Cardiac fibroblast (primary cell): ENCODE data around the gene ARMC5.
"Not testable (repeated sequence)": the region's sequence is repeated elsewhere in the genome, so short reads cannot be mapped to it uniquely, and the experiment has no call there.

Source experiments
- DNase-seq, 2 donors: peaks; one replicate each; pipeline versions ENCODE4 v3.0.0 to v3.0.0-alpha.2; 2010; ENCODE audit warnings: low read depth in 2 of 2
- H3K4me3 ChIP-seq, 2 donors: replicated peaks in 1 of 2; 1 replicate in 1 of 2; 2 replicates in 1 of 2; pipeline ENCODE4 v1.5.1; 2011; ENCODE audit warnings: low read depth in 2 of 2, low read length in 2 of 2, mild to moderate bottlenecking in 2 of 2, moderate library complexity in 1 of 2
- TF ChIP-seq, protein P1 (sequence below): IDR thresholded peaks from one replicate; pipeline ENCODE4 v1.5.1; 2011; ENCODE audit warnings: low read depth, mild to moderate bottlenecking, low read length, inconsistent platforms

The ARMC5 gene

GRCh38 chr16:31501966-31502348, 42.7 kb downstream of the ARMC5 start:
- TF ChIP-seq, protein P1, sequence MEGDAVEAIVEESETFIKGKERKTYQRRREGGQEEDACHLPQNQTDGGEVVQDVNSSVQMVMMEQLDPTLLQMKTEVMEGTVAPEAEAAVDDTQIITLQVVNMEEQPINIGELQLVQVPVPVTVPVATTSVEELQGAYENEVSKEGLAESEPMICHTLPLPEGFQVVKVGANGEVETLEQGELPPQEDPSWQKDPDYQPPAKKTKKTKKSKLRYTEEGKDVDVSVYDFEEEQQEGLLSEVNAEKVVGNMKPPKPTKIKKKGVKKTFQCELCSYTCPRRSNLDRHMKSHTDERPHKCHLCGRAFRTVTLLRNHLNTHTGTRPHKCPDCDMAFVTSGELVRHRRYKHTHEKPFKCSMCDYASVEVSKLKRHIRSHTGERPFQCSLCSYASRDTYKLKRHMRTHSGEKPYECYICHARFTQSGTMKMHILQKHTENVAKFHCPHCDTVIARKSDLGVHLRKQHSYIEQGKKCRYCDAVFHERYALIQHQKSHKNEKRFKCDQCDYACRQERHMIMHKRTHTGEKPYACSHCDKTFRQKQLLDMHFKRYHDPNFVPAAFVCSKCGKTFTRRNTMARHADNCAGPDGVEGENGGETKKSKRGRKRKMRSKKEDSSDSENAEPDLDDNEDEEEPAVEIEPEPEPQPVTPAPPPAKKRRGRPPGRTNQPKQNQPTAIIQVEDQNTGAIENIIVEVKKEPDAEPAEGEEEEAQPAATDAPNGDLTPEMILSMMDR: no peak
- DNase-seq: no peak
- H3K4me3 ChIP-seq: no peak overlapping the region

DNA sequence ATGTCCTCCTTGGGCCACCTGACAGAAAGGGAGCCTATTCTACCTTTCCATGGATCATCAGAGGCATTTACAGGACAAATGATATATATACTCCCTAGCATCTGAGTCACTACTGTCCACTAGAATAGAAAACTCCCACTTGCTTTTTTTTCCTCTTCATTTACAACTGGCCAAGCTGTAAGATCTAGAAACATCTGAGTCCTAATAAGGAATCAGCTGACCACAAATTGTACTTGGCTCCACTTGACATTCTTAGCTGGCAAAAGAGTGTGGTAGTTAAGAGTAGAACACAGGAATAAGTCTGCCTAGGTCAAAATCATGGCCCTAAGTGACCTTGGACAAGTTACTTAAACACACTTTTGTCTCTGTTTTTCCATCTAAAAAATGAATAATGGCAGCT, 43.7 kb downstream of the ARMC5 start:
- no peak overlapping the region for H3K4me3 ChIP-seq
- DNase-seq: peak; percentile 28 to 29
- TF ChIP-seq, protein P1: no peak

DNA sequence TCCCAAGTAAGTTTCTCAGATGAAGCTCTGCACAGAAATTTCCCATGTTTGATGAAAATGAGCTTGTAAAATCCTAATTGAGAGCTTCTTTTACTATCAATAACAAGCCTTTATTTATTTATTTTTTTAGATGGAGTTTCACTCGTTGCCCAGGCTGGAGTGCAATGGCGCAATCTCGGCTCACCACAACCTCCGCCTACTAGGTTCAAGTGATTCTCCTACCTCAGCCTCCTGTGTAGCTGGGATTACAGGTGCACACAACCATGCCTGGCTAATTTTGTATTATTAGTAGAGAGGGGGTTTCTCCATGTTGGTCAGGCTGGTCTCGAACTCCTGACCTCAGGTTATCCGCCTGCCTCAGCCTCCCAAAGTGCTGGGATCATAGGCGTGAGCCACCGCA, 44.3 kb downstream of the ARMC5 start:
- not testable (repeated sequence) for DNase-seq

DNA sequence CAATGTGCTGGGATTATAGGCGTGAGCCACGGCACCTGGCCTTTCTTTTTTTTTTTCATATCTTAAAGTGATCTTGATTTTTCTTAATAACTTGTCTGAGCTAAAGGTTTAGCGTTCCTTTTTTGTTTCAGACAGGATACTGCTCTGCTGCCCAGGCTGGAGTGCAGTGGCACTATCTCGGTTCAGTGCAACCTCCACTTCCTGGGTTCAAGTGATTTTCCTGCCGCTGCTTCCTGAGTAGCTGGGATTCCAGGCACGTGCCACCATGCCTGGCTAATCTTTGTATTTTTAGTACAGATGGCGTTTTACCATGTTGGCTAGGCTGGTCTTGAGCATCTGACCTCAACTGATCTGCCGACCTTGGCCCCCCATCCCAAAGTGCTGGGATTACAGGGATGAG, 44.9 kb downstream of the ARMC5 start:
- no peak overlapping the region for H3K4me3 ChIP-seq
- TF ChIP-seq, protein P1: no peak
- no peak for DNase-seq

More for the DNA sequence above, 44.3 kb downstream of the ARMC5 start:
- not testable (repeated sequence) for H3K4me3 ChIP-seq

- no peak overlapping the region for H3K4me3 ChIP-seq
- TF ChIP-seq, protein P1: no peak
- no peak for DNase-seq
Measured at GRCh38 chr16:31505483-31505882, 46.2 kb downstream of the ARMC5 start.

DNA sequence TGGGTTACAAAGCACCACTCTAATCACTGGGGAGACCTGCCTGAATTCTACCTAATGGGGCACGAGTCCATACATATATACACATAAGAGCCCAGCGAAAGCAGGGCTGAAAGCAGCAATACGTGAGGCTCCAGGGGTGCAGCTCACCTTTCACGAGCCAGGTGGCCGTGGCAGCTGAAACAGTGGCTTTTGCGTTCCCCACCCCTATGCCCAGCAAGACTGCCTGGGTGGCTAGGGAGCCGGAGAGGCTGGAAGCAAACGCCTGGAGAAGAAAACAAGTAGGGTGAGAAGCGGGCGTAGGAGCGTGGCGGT, 48.3 kb downstream of the ARMC5 start:
- peak overlapping the region; percentile 90 to 99 for H3K4me3 ChIP-seq
- no peak for DNase-seq
- TF ChIP-seq, protein P1: no peak

- peak within 1 kb of the TSS; percentile 90 to 99 for H3K4me3 ChIP-seq
- DNase-seq: peak; percentile 89 to 92
- TF ChIP-seq, protein P1: no peak
Measured at GRCh38 chr16:31507929-31508705, 48.8 kb downstream of the ARMC5 start, which contains the start of gene RUSF1. RUSF1 (minus strand) TSS chr16:31508391; CDS start chr16:31508373, 18 bp downstream.
